ENCODE measurements around the gene CPLX3. TPM values are rescaled to one million over a fixed set of nuclear protein-coding genes. Genes with fewer than 3 reads are reported as not detected.

Gene CPLX3
- total RNA-seq, 4 donors from 2014 or later: not detected

- Histone ChIP-seq H3K27ac (no peak overlapping the region), H3K4me3 (no peak overlapping the region), H3K4me1 (peaks cover 0 to 7% (median 0%) of the 10 kb centered on the region in 3 donors), H3K36me3 (no peaks in the 10 kb centered on the region), H3K9me3 (no peaks in the 10 kb centered on the region), H3K27me3 (peaks cover 55% of the 10 kb centered on the region)
- TF ChIP-seq, protein P1, sequence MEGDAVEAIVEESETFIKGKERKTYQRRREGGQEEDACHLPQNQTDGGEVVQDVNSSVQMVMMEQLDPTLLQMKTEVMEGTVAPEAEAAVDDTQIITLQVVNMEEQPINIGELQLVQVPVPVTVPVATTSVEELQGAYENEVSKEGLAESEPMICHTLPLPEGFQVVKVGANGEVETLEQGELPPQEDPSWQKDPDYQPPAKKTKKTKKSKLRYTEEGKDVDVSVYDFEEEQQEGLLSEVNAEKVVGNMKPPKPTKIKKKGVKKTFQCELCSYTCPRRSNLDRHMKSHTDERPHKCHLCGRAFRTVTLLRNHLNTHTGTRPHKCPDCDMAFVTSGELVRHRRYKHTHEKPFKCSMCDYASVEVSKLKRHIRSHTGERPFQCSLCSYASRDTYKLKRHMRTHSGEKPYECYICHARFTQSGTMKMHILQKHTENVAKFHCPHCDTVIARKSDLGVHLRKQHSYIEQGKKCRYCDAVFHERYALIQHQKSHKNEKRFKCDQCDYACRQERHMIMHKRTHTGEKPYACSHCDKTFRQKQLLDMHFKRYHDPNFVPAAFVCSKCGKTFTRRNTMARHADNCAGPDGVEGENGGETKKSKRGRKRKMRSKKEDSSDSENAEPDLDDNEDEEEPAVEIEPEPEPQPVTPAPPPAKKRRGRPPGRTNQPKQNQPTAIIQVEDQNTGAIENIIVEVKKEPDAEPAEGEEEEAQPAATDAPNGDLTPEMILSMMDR (IDR thresholded peaks at IDR 0.05): no peak
- no peak for TF ChIP-seq POLR2A (IDR thresholded peaks at IDR 0.05)
- TF ChIP-seq EP300 (IDR thresholded peaks at IDR 0.05): no peak
- TF ChIP-seq POLR2AphosphoS5 (IDR thresholded peaks at IDR 0.05): no peak
- WGBS, 2 donors (ENCODE audit: low coverage in 1 of 2): 18 to 100% methylated on average over 1 to 3 of the region's 10 CpGs
- ATAC-seq: no peak
These were observed 561 bp upstream of the CPLX3 start for GRCh38 chr15:74825866-74826265.

GRCh38 chr15:74826921-74827320, 494 bp downstream of the CPLX3 start:
- Histone ChIP-seq H3K36me3 (no peaks in the 10 kb centered on the region), H3K9me3 (no peaks in the 10 kb centered on the region), H3K4me1 (peaks cover 0 to 7% (median 0%) of the 10 kb centered on the region in 3 donors), H3K4me3 (no peak overlapping the region), H3K27ac (no peak overlapping the region), H3K27me3 (peaks cover 55% of the 10 kb centered on the region)
- WGBS, 2 donors (ENCODE audit: low coverage in 1 of 2): 8% methylated on average over 15 of the region's 21 CpGs; no CpG with 5 or more reads in 1 of the 2 donors
- no peak for ATAC-seq
- TF ChIP-seq EP300 (IDR thresholded peaks at IDR 0.05) (no peak), POLR2A (IDR thresholded peaks at IDR 0.05) (no peak), POLR2AphosphoS5 (IDR thresholded peaks at IDR 0.05) (no peak)

GRCh38 chr15:74827614-74828013, 1.2 kb downstream of the CPLX3 start:
- no peak for ATAC-seq
- Histone ChIP-seq H3K27ac (no peak overlapping the region), H3K4me3 (no peak overlapping the region), H3K36me3 (no peaks in the 10 kb centered on the region), H3K4me1 (peaks cover 0 to 7% (median 0%) of the 10 kb centered on the region in 3 donors), H3K9me3 (no peaks in the 10 kb centered on the region), H3K27me3 (peaks cover 55% of the 10 kb centered on the region)
- 17% methylated on average over 1 of the region's 5 CpGs; no CpG with 5 or more reads in 1 of the 2 donors for WGBS, 2 donors (ENCODE audit: low coverage in 1 of 2)
- TF ChIP-seq POLR2AphosphoS5 (IDR thresholded peaks at IDR 0.05) (no peak), POLR2A (IDR thresholded peaks at IDR 0.05) (no peak), EP300 (IDR thresholded peaks at IDR 0.05) (no peak)
- TF ChIP-seq, protein P1 (IDR thresholded peaks at IDR 0.05): no peak

- Histone ChIP-seq H3K36me3 (no peaks in the 10 kb centered on the region), H3K27ac (no peak overlapping the region), H3K4me3 (no peak overlapping the region), H3K4me1 (peaks cover 0 to 7% (median 0%) of the 10 kb centered on the region in 3 donors), H3K9me3 (no peaks in the 10 kb centered on the region), H3K27me3 (peaks cover 52% of the 10 kb centered on the region)
- 58 to 92% methylated on average over 2 of the region's 6 CpGs for WGBS, 2 donors (ENCODE audit: low coverage in 1 of 2)
- ATAC-seq: no peak
- no peak for TF ChIP-seq POLR2A (IDR thresholded peaks at IDR 0.05)
- TF ChIP-seq EP300 (IDR thresholded peaks at IDR 0.05): no peak
- TF ChIP-seq, protein P1 (IDR thresholded peaks at IDR 0.05): no peak
These were observed 2.4 kb downstream of the CPLX3 start for GRCh38 chr15:74828835-74829234.

DNA sequence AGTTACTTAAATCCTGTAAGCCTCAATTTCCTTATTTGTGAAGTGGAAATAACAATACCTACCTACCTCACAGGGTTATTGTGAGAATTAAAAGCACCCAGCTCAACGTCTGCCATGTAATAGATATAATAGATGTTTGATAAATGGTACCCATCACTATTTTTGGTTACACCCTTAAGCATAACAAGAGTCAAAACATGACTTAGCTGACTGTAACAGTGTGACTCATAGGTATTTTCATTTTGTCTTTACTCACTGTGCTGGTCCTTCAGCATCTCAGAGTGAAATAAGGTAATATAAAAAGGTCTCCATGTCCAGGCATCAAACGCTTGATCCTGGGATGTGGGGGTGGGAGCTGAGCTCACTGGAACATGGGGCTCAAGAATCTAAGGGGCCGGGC, 3.1 kb downstream of the CPLX3 start:
- no peaks in the 10 kb centered on the region for H3K36me3 ChIP-seq
- H3K9me3 ChIP-seq: no peaks in the 10 kb centered on the region
- H3K27me3 ChIP-seq: peaks cover 48% of the 10 kb centered on the region
- H3K4me3 ChIP-seq: no peak overlapping the region
- WGBS, 2 donors (ENCODE audit: low coverage in 1 of 2): 35 to 75% methylated on average over 2 to 3 of the region's 3 CpGs
- H3K4me1 ChIP-seq: peaks cover 0 to 7% (median 0%) of the 10 kb centered on the region in 3 donors
- no peak overlapping the region for H3K27ac ChIP-seq
- TF ChIP-seq POLR2A (IDR thresholded peaks at IDR 0.05) (no peak), POLR2AphosphoS5 (IDR thresholded peaks at IDR 0.05) (no peak), EP300 (IDR thresholded peaks at IDR 0.05) (no peak)
- TF ChIP-seq, protein P1 (IDR thresholded peaks at IDR 0.05): no peak
- no peak for ATAC-seq

Data from gastroesophageal sphincter (tissue), 4 donors.